Adrenal gland (tissue), 12 donors: ENCODE results near the gene CAMK1D. TPM values are rescaled to one million over a fixed set of nuclear protein-coding genes. Genes with fewer than 3 reads are reported as not detected.

ENCODE experiments used
- DNase-seq, 7 donors: peaks; one replicate each; pipeline ENCODE4 v3.0.0-alpha.2; 2019 to 2020
- H3K27ac ChIP-seq, 5 donors: fragments of 200-600 bp; sonication (generic) in 4 of 5; 1 replicate in 3 of 5; 2 replicates in 2 of 5; pipeline versions ENCODE4 v1.5.1 to v1.8.0; 2016 to 2020; ENCODE audit warnings: mild to moderate bottlenecking in 1 of 5
- H3K27me3 ChIP-seq: fragments of 200-600 bp; 2 replicates; pipeline ENCODE4 v1.8.0; 2021
- H3K36me3 ChIP-seq, 2 donors: fragments of 200-600 bp; replicated peaks in 1 of 2; 1 replicate in 1 of 2; 2 replicates in 1 of 2; pipeline versions ENCODE4 v1.5.1 to v1.8.0; 2018 to 2022
- H3K4me1 ChIP-seq, 2 donors: fragments of 200-600 bp; replicated peaks in 1 of 2; 1 replicate in 1 of 2; 2 replicates in 1 of 2; pipeline versions ENCODE4 v1.5.1 to v1.8.0; 2018 to 2021
- H3K4me3 ChIP-seq, 4 donors: fragments of 200-600 bp; sonication (generic) in 3 of 4; one replicate each; pipeline ENCODE4 v1.5.1; 2016 to 2018
- H3K9me3 ChIP-seq, 3 donors: fragments of 200-600 bp; sonication (generic) in 1 of 3; replicated peaks in 1 of 3; 1 replicate in 2 of 3; 2 replicates in 1 of 3; pipeline versions ENCODE4 v1.5.1 to v1.8.0; 2016 to 2021
- POLR2A ChIP-seq, 2 donors: fragments of 450-650 bp; IDR thresholded peaks; one replicate each; pipeline ENCODE4 v1.6.1; 2017; ENCODE audit warnings: antibody characterized with exemption in 2 of 2, mild to moderate bottlenecking in 2 of 2, moderate library complexity in 1 of 2
- WGBS, 4 donors: extraction: QIAGEN DNeasy Blood & Tissue Kit in 2 of 4; methylation state at CpG; one replicate each; pipeline versions ENCODE4 v1.1.5 to v1.1.7; 2013 to 2017; 5-methylcytosine and 5-hydroxymethylcytosine counted together
- intact Hi-C, 2 donors: fragments of 100-400 bp; cut with DNase I; formaldehyde crosslinking; loops; one replicate each; pipeline versions ENCODE4 v1.14.1 to v1.15.0; 2022 to 2023
- polyA plus RNA-seq, 3 donors: library from polyadenylated mRNA; stranded (reverse); fragments of 200-250 nt in 2 of 3; fragments of 350-450 nt in 1 of 3; fragmentation: Illumina TruSeq in 1 of 3; extraction: RNeasy Lipid Tissue Mini Kit (QIAGEN cat#74804) in 1 of 3; gene quantifications; one replicate each; pipeline ENCODE4 v1.2.3, GENCODE V29; 2013 to 2014
- total RNA-seq, 9 donors: library from RNA; depleted of rRNA in 4 of 9; stranded (reverse); fragments of >200 nt in 4 of 9; fragments of 120-200 nt in 1 of 9; fragmentation: NEBNext Ultra II Directional in 1 of 9; extraction: Animal tissue kit (Norgen Biotek cat#: 25700) in 1 of 9; gene quantifications; one replicate each; pipeline versions ENCODE4 v1.1.0 to v1.2.4, GENCODE V29; 2013 to 2023
- TF ChIP-seq, protein P1 (sequence below), 6 experiments: fragments of 450-650 bp in 4 of 6; fragments of 200-600 bp in 2 of 6; sonication (generic) in 1 of 6; IDR thresholded peaks; 1 replicate in 5 of 6; 2 replicates in 1 of 6; pipeline versions ENCODE4 v1.5.1 to v1.8.0; 2016 to 2021; ENCODE audit warnings: antibody characterized with exemption in 6 of 6, mild to moderate bottlenecking in 2 of 6, moderate library complexity in 1 of 6
- donor health status: healthy with polysubstance abuse.
- donor health status: Bipolar disorder and iron deficiency.
- donor health status: DM: yes; HTN: yes; CAD: no.
- donor health status: DM: no; HTN: no; CAD: no.
- donor health status: DM: no; HTN: no; CAD: no.
- donor health status: DM: yes; HTN: yes; CAD: no.

CAMK1D gene
- total and polyA plus RNA-seq, 12 donors = 2.3 to 9.4 (median 6.5) TPM

DNA sequence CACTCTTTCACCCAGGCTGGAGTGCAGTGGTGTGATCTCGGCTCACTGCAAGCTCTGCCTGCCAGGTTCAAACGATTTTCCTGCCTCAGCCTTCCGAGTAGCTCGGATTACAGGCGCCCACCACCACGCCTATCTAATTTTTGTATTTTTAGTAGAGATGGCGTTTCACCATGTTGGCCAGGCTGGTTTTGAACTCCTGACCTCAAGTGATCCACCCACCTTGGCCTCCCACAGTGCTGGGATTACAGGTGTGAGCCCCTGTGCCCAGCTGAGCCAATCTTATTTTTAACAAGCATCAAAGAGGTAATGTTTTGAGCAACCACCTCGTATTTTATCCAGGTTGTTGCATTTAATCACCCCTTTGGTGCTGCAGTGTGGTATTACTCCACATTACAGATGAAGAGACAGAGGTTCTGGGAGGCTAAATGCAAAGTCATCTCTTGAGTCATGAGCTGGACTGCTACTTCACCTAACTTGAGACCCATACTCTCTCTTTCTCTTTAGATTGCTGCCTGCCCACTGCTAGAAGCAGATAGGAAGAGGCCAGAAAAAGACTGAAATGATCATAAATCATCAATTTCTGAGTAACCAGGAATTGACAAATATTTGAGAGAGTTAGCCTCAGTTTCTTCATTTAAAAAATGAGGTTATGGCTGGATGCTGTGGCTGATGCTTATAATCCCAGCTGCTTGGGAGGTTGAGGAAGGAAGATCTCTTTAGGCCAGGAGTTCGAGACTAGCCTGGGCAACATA lies 116.2 kb downstream of the CAMK1D start:
- intact Hi-C loops = no loop called here
- Histone ChIP-seq H3K4me3 (no peak overlapping the region), H3K4me1 (no peaks in the 10 kb centered on the region), H3K27ac (no peak overlapping the region), H3K36me3 (no peaks in the 10 kb centered on the region), H3K9me3 (no peaks in the 10 kb centered on the region), H3K27me3 (no peaks in the 10 kb centered on the region)
- 82 to 89% (median 87%) methylated on average over 9 of the region's 9 CpGs for WGBS, 4 donors
- DNase-seq = no peak
- TF ChIP-seq, protein P1, sequence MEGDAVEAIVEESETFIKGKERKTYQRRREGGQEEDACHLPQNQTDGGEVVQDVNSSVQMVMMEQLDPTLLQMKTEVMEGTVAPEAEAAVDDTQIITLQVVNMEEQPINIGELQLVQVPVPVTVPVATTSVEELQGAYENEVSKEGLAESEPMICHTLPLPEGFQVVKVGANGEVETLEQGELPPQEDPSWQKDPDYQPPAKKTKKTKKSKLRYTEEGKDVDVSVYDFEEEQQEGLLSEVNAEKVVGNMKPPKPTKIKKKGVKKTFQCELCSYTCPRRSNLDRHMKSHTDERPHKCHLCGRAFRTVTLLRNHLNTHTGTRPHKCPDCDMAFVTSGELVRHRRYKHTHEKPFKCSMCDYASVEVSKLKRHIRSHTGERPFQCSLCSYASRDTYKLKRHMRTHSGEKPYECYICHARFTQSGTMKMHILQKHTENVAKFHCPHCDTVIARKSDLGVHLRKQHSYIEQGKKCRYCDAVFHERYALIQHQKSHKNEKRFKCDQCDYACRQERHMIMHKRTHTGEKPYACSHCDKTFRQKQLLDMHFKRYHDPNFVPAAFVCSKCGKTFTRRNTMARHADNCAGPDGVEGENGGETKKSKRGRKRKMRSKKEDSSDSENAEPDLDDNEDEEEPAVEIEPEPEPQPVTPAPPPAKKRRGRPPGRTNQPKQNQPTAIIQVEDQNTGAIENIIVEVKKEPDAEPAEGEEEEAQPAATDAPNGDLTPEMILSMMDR (IDR thresholded peaks at IDR 0.05) = no peak
- TF ChIP-seq POLR2A (IDR thresholded peaks at IDR 0.05) = no peak

DNA sequence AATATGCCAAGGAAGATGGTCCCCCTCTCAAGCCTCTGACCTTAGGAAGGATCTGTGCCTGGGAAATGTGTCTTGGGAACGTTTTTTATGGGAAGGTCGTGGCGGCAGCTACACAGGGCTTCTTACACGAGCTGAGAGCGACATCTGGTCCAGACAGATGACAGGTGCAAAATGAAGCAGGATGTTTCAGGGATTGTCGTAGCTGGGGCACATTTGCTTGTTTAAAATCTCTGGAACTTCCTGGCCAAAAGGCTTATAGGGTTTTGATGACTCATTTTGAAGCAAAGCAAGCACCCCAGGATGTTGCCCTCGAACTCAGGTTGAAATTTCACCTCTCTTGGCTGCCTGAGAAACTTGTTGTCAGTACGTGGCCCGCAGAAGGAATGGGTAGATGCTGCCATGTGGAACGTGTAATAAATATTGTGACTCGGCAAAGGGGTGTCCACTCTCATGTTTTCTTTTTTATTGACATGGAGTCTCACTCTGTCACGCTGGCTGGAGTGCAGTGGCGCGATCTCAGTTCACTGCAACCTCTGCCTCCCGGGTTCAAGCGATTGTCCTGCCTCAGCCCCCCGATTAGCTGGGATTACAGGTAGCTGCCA lies 117.5 kb downstream of the CAMK1D start:
- H3K27ac ChIP-seq = no peak overlapping the region
- DNase-seq = no peak
- no peak for TF ChIP-seq POLR2A (IDR thresholded peaks at IDR 0.05)
- TF ChIP-seq, protein P1 (IDR thresholded peaks at IDR 0.05) = no peak
- no peak overlapping the region for H3K4me3 ChIP-seq
- no peaks in the 10 kb centered on the region for H3K27me3 ChIP-seq
- 71 to 75% (median 73%) methylated on average over 17 of the region's 17 CpGs for WGBS, 4 donors
- no peaks in the 10 kb centered on the region for H3K9me3 ChIP-seq
- intact Hi-C loops = no loop called here
- H3K4me1 ChIP-seq = no peaks in the 10 kb centered on the region
- H3K36me3 ChIP-seq = no peaks in the 10 kb centered on the region

DNA sequence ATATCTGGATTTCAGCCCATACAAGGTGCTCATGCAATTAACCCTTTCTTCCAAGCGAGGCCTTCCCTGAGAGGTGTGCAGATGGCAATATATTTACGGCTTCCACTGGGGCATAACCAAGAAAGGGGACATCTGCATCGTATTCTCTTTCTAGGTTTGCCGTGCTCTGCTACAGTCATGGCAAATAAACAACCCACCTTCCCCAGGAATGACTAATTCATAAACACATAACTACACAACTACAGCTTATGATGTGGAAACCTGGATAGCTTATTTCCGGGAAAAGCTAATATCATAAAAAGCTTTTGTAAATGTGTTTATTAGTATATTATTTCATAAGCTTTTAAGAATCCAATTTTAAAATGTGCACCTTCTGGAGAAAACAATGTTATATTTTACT lies 120.0 kb downstream of the CAMK1D start:
- no peak for DNase-seq
- WGBS, 4 donors = 91 to 96% (median 93%) methylated on average over 5 of the region's 5 CpGs
- intact Hi-C loops = no loop called here

DNA sequence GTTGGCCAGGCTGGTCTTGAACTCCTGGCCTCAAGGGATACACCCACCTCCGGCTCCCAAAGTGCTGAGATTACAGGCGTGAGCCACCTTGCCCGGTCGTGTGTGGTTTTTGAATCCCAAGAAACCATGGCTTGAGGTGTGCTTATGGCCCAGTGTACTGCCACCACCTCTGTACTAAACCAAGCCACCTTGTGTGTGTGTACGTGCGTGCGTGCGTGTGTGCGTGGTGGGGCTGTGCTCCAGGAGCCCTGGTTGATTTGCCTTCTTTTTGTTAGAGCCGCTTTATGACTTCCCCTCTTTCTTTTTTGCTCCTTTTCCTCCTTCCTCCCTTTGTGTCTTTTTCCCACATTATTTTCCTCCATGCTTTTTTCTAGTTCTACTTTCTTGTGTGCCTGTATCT lies 121.4 kb downstream of the CAMK1D start:
- H3K27ac ChIP-seq = no peak overlapping the region
- H3K36me3 ChIP-seq = no peaks in the 10 kb centered on the region
- TF ChIP-seq POLR2A (IDR thresholded peaks at IDR 0.05) = no peak
- TF ChIP-seq, protein P1 (IDR thresholded peaks at IDR 0.05) = no peak
- no peak for DNase-seq
- 79 to 98% (median 94%) methylated on average over 10 of the region's 10 CpGs for WGBS, 4 donors
- intact Hi-C loops = no loop called here
- H3K4me3 ChIP-seq = no peak overlapping the region
- H3K9me3 ChIP-seq = no peaks in the 10 kb centered on the region
- no peaks in the 10 kb centered on the region for H3K4me1 ChIP-seq
- no peaks in the 10 kb centered on the region for H3K27me3 ChIP-seq

More for the DNA sequence above, 120.0 kb downstream of the CAMK1D start:
- H3K27me3 ChIP-seq = no peaks in the 10 kb centered on the region
- TF ChIP-seq POLR2A (IDR thresholded peaks at IDR 0.05) = no peak
- TF ChIP-seq, protein P1 (IDR thresholded peaks at IDR 0.05) = no peak
- no peaks in the 10 kb centered on the region for H3K36me3 ChIP-seq
- H3K4me3 ChIP-seq = no peak overlapping the region
- no peaks in the 10 kb centered on the region for H3K9me3 ChIP-seq
- H3K27ac ChIP-seq = no peak overlapping the region
- H3K4me1 ChIP-seq = no peaks in the 10 kb centered on the region
